BLaER1 treated with 17β-estradiol and CSF1 and Interleukin-3, amounts not matched to agents 10 nM and 100 nM (cell line): ENCODE data around the gene KDM6B.

Source experiments
- H3K27ac ChIP-seq, 11 experiments: shearing (Covaris generic); formaldehyde crosslinking; 2 replicates each; pipeline ENCODE4 v1.8.1; 2022
- H3K27me3 ChIP-seq, 11 experiments: shearing (Covaris generic); formaldehyde crosslinking; 2 replicates each; pipeline ENCODE4 v1.8.1; 2022
- H3K36me3 ChIP-seq, 11 experiments: shearing (Covaris generic); formaldehyde crosslinking; 2 replicates each; pipeline ENCODE4 v1.8.1; 2022
- H3K4me1 ChIP-seq, 10 experiments: shearing (Covaris generic); formaldehyde crosslinking; 2 replicates each; pipeline ENCODE4 v1.8.1; 2022
- H3K4me2 ChIP-seq, 11 experiments: shearing (Covaris generic); formaldehyde crosslinking; 2 replicates each; pipeline ENCODE4 v1.8.1; 2022
- H3K4me3 ChIP-seq, 10 experiments: shearing (Covaris generic); formaldehyde crosslinking; 2 replicates each; pipeline ENCODE4 v1.8.1; 2022
- H3K9ac ChIP-seq, 11 experiments: shearing (Covaris generic); formaldehyde crosslinking; 2 replicates each; pipeline ENCODE4 v1.8.1; 2022
- H3K9me3 ChIP-seq, 11 experiments: shearing (Covaris generic); formaldehyde crosslinking; replicated peaks in 1 of 11; 2 replicates each; pipeline ENCODE4 v1.8.1; 2022
- H4K20me1 ChIP-seq, 11 experiments: shearing (Covaris generic); formaldehyde crosslinking; 2 replicates each; pipeline ENCODE4 v1.8.1; 2022
- Cebpa-rat ChIP-seq, 11 experiments: shearing (Covaris generic); IDR thresholded peaks; 2 replicates each; pipeline ENCODE4 v1.8.1; 2022

Gene KDM6B

GRCh38 chr17:7882629-7883028 lies 48.6 kb downstream of the KDM6B start:
- peak overlapping the region in 8 of 11 experiments; percentile 82 to 98 (median 92); a peak in 8 of 22 replicates for H3K27ac ChIP-seq
- peaks cover 0 to under 1% (median 0%) of the 10 kb centered on the region in 11 experiments; a peak in 3 of 22 replicates for H4K20me1 ChIP-seq
- H3K27me3 ChIP-seq, result no peaks in the 10 kb centered on the region
- peaks cover 0 to 32% (median 9%) of the 10 kb centered on the region in 11 experiments; a peak in 14 of 22 replicates for H3K36me3 ChIP-seq
- H3K9ac ChIP-seq, result peak overlapping the region in 3 of 11 experiments; percentile 4 to 92 (median 80); a peak in 2 of 22 replicates
- H3K4me1 ChIP-seq, result peaks cover 45 to 53% (median 49%) of the 10 kb centered on the region in 10 experiments
- peak overlapping the region; percentile 63 to 95 (median 83) for H3K4me2 ChIP-seq
- no peak overlapping the region for H3K4me3 ChIP-seq
- no peak for TF ChIP-seq Cebpa-rat (IDR thresholded peaks at IDR 0.05)
- no peaks in the 10 kb centered on the region for H3K9me3 ChIP-seq
